Suprapubic skin (tissue), 4 donors: ENCODE data around the gene MYLK3. TPM values are rescaled to one million over a fixed set of nuclear protein-coding genes. Genes with fewer than 3 reads are reported as not detected.

Source experiments
- DNase-seq, 2 donors: peaks; one replicate each; pipeline ENCODE4 v3.0.0-alpha.2; 2019; ENCODE audit warnings: low spot score in 2 of 2
- H3K27ac ChIP-seq: fragments of 200-600 bp; sonication (generic); one replicate; pipeline ENCODE4 v1.5.1; 2019
- H3K27me3 ChIP-seq: fragments of 200-600 bp; sonication (generic); one replicate; pipeline ENCODE4 v1.5.1; 2019
- H3K36me3 ChIP-seq: fragments of 200-600 bp; sonication (generic); one replicate; pipeline ENCODE4 v1.5.1; 2019
- H3K4me1 ChIP-seq: fragments of 200-600 bp; sonication (generic); one replicate; pipeline ENCODE4 v1.5.1; 2019
- H3K4me3 ChIP-seq: fragments of 200-600 bp; sonication (generic); one replicate; pipeline ENCODE4 v1.5.1; 2019; ENCODE audit warnings: mild to moderate bottlenecking
- H3K9me3 ChIP-seq: fragments of 200-600 bp; sonication (generic); one replicate; pipeline ENCODE4 v1.5.1; 2019
- CTCF ChIP-seq, 2 donors: fragments of 200-600 bp in 1 of 2; fragments of 450-650 bp in 1 of 2; sonication (generic) in 1 of 2; IDR thresholded peaks; one replicate each; pipeline ENCODE4 v1.5.1; 2016 to 2019; ENCODE audit warnings: antibody characterized with exemption in 2 of 2, mild to moderate bottlenecking in 1 of 2, moderate library complexity in 1 of 2
- EP300 ChIP-seq: sonication (generic); formaldehyde crosslinking; IDR thresholded peaks from one replicate; pipeline ENCODE4 v1.6.1; 2017; ENCODE audit warnings: antibody characterized with exemption
- POLR2A ChIP-seq, 2 donors: fragments of 450-650 bp; IDR thresholded peaks; one replicate each; pipeline ENCODE4 v1.6.1; 2017; ENCODE audit warnings: antibody characterized with exemption in 2 of 2, mild to moderate bottlenecking in 2 of 2, moderate library complexity in 2 of 2
- POLR2AphosphoS5 ChIP-seq, 3 donors: sonication (generic); formaldehyde crosslinking; IDR thresholded peaks; one replicate each; pipeline ENCODE4 v1.6.1; 2017; ENCODE audit warnings: antibody characterized with exemption in 3 of 3
- WGBS: methylation state at CpG from one replicate; pipeline ENCODE4 v1.1.5; 2018; 5-methylcytosine and 5-hydroxymethylcytosine counted together
- total RNA-seq, 4 donors: library from RNA; depleted of rRNA; stranded (reverse); fragments of >200 nt; gene quantifications; one replicate each; pipeline ENCODE4 v1.1.0, GENCODE V29; 2016

MYLK3 gene
- total RNA-seq, 4 donors from 2014 or later = 0.13 to 0.32 TPM; not detected in 2

- H3K9me3 ChIP-seq = no peaks in the 10 kb centered on the region
- WGBS = 51% methylated on average over 16 of the region's 21 CpGs
- TF ChIP-seq CTCF (IDR thresholded peaks at IDR 0.05) (no peak), EP300 (no peak), POLR2AphosphoS5 (IDR thresholded peaks at IDR 0.05) (no peak), POLR2A (IDR thresholded peaks at IDR 0.05) (no peak)
- DNase-seq = no peak
- H3K36me3 ChIP-seq = no peaks in the 10 kb centered on the region
- peaks cover 23% of the 10 kb centered on the region for H3K27me3 ChIP-seq
- H3K4me3 ChIP-seq = no peak overlapping the region
- no peaks in the 10 kb centered on the region for H3K4me1 ChIP-seq
- H3K27ac ChIP-seq = no peak overlapping the region
Measured at GRCh38 chr16:46757339-46758050, 9.4 kb upstream of the MYLK3 start.

- no peaks in the 10 kb centered on the region for H3K36me3 ChIP-seq
- WGBS = 94% methylated on average over 9 of the region's 11 CpGs
- peaks cover 23% of the 10 kb centered on the region for H3K27me3 ChIP-seq
- no peak overlapping the region for H3K4me3 ChIP-seq
- TF ChIP-seq EP300 (no peak), CTCF (IDR thresholded peaks at IDR 0.05) (no peak), POLR2A (IDR thresholded peaks at IDR 0.05) (no peak)
- no peak overlapping the region for H3K27ac ChIP-seq
- DNase-seq = no peak
- no peaks in the 10 kb centered on the region for H3K4me1 ChIP-seq
- no peaks in the 10 kb centered on the region for H3K9me3 ChIP-seq
Measured at GRCh38 chr16:46756772-46757171, 8.6 kb upstream of the MYLK3 start.

- Histone ChIP-seq H3K27ac (no peak overlapping the region), H3K27me3 (peaks cover 13% of the 10 kb centered on the region), H3K4me1 (no peaks in the 10 kb centered on the region), H3K4me3 (no peak overlapping the region), H3K9me3 (no peaks in the 10 kb centered on the region), H3K36me3 (no peaks in the 10 kb centered on the region)
- no peak for TF ChIP-seq EP300
- TF ChIP-seq POLR2A (IDR thresholded peaks at IDR 0.05) = no peak
- no peak for TF ChIP-seq POLR2AphosphoS5 (IDR thresholded peaks at IDR 0.05)
- TF ChIP-seq CTCF (IDR thresholded peaks at IDR 0.05) = no peak
- no peak for DNase-seq
- 79% methylated on average over 5 of the region's 5 CpGs for WGBS
Measured at GRCh38 chr16:46753015-46753414, 4.9 kb upstream of the MYLK3 start.

- TF ChIP-seq POLR2A (IDR thresholded peaks at IDR 0.05) = no peak
- no peak for TF ChIP-seq EP300
- no peak for TF ChIP-seq CTCF (IDR thresholded peaks at IDR 0.05)
- no peak for TF ChIP-seq POLR2AphosphoS5 (IDR thresholded peaks at IDR 0.05)
- DNase-seq = no peak
- H3K27ac ChIP-seq = no peak overlapping the region
- no peak overlapping the region for H3K4me3 ChIP-seq
- no peaks in the 10 kb centered on the region for H3K36me3 ChIP-seq
- no peaks in the 10 kb centered on the region for H3K9me3 ChIP-seq
- H3K4me1 ChIP-seq = no peaks in the 10 kb centered on the region
- H3K27me3 ChIP-seq = peaks cover 8% of the 10 kb centered on the region
- WGBS = 64% methylated on average over 7 of the region's 7 CpGs
Measured at GRCh38 chr16:46751381-46751780, 3.2 kb upstream of the MYLK3 start.

GRCh38 chr16:46748775-46749705 is 896 bp upstream of the MYLK3 start:
- Histone ChIP-seq H3K27me3 (peaks cover 8% of the 10 kb centered on the region), H3K9me3 (no peaks in the 10 kb centered on the region), H3K4me1 (no peaks in the 10 kb centered on the region), H3K4me3 (no peak overlapping the region), H3K36me3 (no peaks in the 10 kb centered on the region), H3K27ac (no peak overlapping the region)
- WGBS = 76% methylated on average over 19 of the region's 20 CpGs
- DNase-seq = peak in 1 of 2 donors; percentile 35
- TF ChIP-seq POLR2A (IDR thresholded peaks at IDR 0.05) (no peak), EP300 (no peak), CTCF (IDR thresholded peaks at IDR 0.05) (no peak), POLR2AphosphoS5 (IDR thresholded peaks at IDR 0.05) (no peak)
